ENCODE results near the gene PPT2. TPM values are rescaled to one million over a fixed set of nuclear protein-coding genes. Genes with fewer than 3 reads are reported as not detected.

The PPT2 gene
- total RNA-seq, 4 donors from 2014 or later: 16.0 to 120 (median 25.5) TPM

GRCh38 chr6:32164295-32164694, 10.4 kb downstream of the PPT2 start, which contains the start of gene EGFL8:
Gene EGFL8 (plus strand): TSS chr6:32164595. CDS start chr6:32166166, 1,571 bp downstream.
- no peaks in the 10 kb centered on the region for H3K9me3 ChIP-seq
- no peaks in the 10 kb centered on the region for H3K27me3 ChIP-seq
- TF ChIP-seq EP300 (IDR thresholded peaks at IDR 0.05) (no peak), POLR2A (IDR thresholded peaks at IDR 0.05) (no peak), POLR2AphosphoS5 (IDR thresholded peaks at IDR 0.05) (no peak), CTCF (IDR thresholded peaks at IDR 0.05) (no peak)
- ATAC-seq: no peak
- no peak within 1 kb of the TSS for H3K4me3 ChIP-seq
- peaks cover 0 to 97% of the 10 kb centered on the region in 2 donors for H3K36me3 ChIP-seq
- peaks cover 0 to 18% (median 0%) of the 10 kb centered on the region in 3 donors for H3K4me1 ChIP-seq
- peak within 1 kb of the TSS in 3 of 4 donors; percentile 60 to 74 (median 64) for H3K27ac ChIP-seq

- ATAC-seq: no peak
- no peak overlapping the region for H3K4me3 ChIP-seq
- 63% methylated on average over 6 of the region's 30 CpGs; no CpG with 5 or more reads in 1 of the 2 donors for WGBS, 2 donors (ENCODE audit: low coverage in 1 of 2)
- peaks cover 0 to 99% of the 10 kb centered on the region in 2 donors for H3K36me3 ChIP-seq
- H3K27me3 ChIP-seq: no peaks in the 10 kb centered on the region
- TF ChIP-seq POLR2A (IDR thresholded peaks at IDR 0.05) (no peak), EP300 (IDR thresholded peaks at IDR 0.05) (no peak), POLR2AphosphoS5 (IDR thresholded peaks at IDR 0.05) (no peak), CTCF (IDR thresholded peaks at IDR 0.05) (peak in 1 of 4 experiments; percentile 16)
- H3K27ac ChIP-seq: peak overlapping the region in 3 of 4 donors; percentile 22 to 74 (median 35)
- peaks cover 0 to 18% (median 0%) of the 10 kb centered on the region in 3 donors for H3K4me1 ChIP-seq
- H3K9me3 ChIP-seq: no peaks in the 10 kb centered on the region
Measured at GRCh38 chr6:32166411-32167061, 12.6 kb downstream of the PPT2 start.

GRCh38 chr6:32167154-32167760, 13.3 kb downstream of the PPT2 start:
- Histone ChIP-seq H3K4me3 (no peak overlapping the region), H3K36me3 (peaks cover 0 to 91% of the 10 kb centered on the region in 2 donors), H3K9me3 (no peaks in the 10 kb centered on the region), H3K27ac (peak overlapping the region in 3 of 4 donors; percentile 22 to 74 (median 35)), H3K27me3 (no peaks in the 10 kb centered on the region), H3K4me1 (peaks cover 0 to 19% (median 0%) of the 10 kb centered on the region in 3 donors)
- WGBS, 2 donors (ENCODE audit: low coverage in 1 of 2): 66 to 88% methylated on average over 1 to 7 of the region's 32 CpGs
- ATAC-seq: no peak
- no peak for TF ChIP-seq EP300 (IDR thresholded peaks at IDR 0.05)
- no peak for TF ChIP-seq CTCF (IDR thresholded peaks at IDR 0.05)
- TF ChIP-seq POLR2A (IDR thresholded peaks at IDR 0.05): no peak
- TF ChIP-seq POLR2AphosphoS5 (IDR thresholded peaks at IDR 0.05): no peak

GRCh38 chr6:32167761-32168262, 13.9 kb downstream of the PPT2 start:
- no peak for ATAC-seq
- H3K27ac ChIP-seq: peak overlapping the region in 2 of 4 donors; percentile 35 to 74
- no peak for TF ChIP-seq POLR2AphosphoS5 (IDR thresholded peaks at IDR 0.05)
- TF ChIP-seq EP300 (IDR thresholded peaks at IDR 0.05): no peak
- no peak for TF ChIP-seq CTCF (IDR thresholded peaks at IDR 0.05)
- TF ChIP-seq POLR2A (IDR thresholded peaks at IDR 0.05): no peak
- no peaks in the 10 kb centered on the region for H3K27me3 ChIP-seq
- 62 to 83% methylated on average over 1 to 4 of the region's 6 CpGs for WGBS, 2 donors (ENCODE audit: low coverage in 1 of 2)
- H3K4me3 ChIP-seq: no peak overlapping the region
- no peaks in the 10 kb centered on the region for H3K9me3 ChIP-seq
- H3K4me1 ChIP-seq: peaks cover 0 to 22% (median 0%) of the 10 kb centered on the region in 3 donors
- H3K36me3 ChIP-seq: peaks cover 0 to 86% of the 10 kb centered on the region in 2 donors

All from gastroesophageal sphincter (tissue), 4 donors.